ENCODE results near the gene LRP8. TPM values are rescaled to one million over a fixed set of nuclear protein-coding genes. Genes with fewer than 3 reads are reported as not detected.

LRP8 gene
- total and polyA plus RNA-seq, 2 of the 13 experiments (the other 11 are each of a cell fraction or from before 2014, with no cell fraction given) = 17.3 to 17.4 TPM

GRCh38 chr1:53326088-53326597 is 1.7 kb downstream of the LRP8 start (continued):
- TF ChIP-seq ZNF232 (CRISPR knock-in tag; IDR thresholded peaks at IDR 0.05; ENCODE audit: borderline replicate concordance) (peak; percentile 53; the same call in 1 of the 2 replicates), GMEB1 (CRISPR knock-in tag; IDR thresholded peaks at IDR 0.05; ENCODE audit: borderline replicate concordance) (peak; percentile 40; the same call in 1 of the 2 replicates), THAP11 (CRISPR knock-in tag; IDR thresholded peaks at IDR 0.05) (0 out of 2 replicates have a peak, but pooled peaks have one; percentile 5), HBP1 (CRISPR knock-in tag; IDR thresholded peaks at IDR 0.05; ENCODE audit: low read depth) (peak; percentile 100), ZMYM4 (CRISPR knock-in tag; IDR thresholded peaks at IDR 0.05) (no peak), MXD4 (CRISPR knock-in tag; IDR thresholded peaks at IDR 0.05) (0 out of 2 replicates have a peak, but pooled peaks have one; percentile 70), ZNF382 (CRISPR knock-in tag; IDR thresholded peaks at IDR 0.05; ENCODE audit: borderline replicate concordance) (no peak), ZNF773 (CRISPR knock-in tag; IDR thresholded peaks at IDR 0.05; ENCODE audit: borderline replicate concordance) (no peak), HOXA5 (CRISPR knock-in tag; IDR thresholded peaks at IDR 0.05) (no peak), MED1 (CRISPR knock-in tag; IDR thresholded peaks at IDR 0.05) (peak; percentile 46; the same call in 1 of the 2 replicates), ZFX (CRISPR knock-in tag; IDR thresholded peaks at IDR 0.05; ENCODE audit: low read depth) (peak; percentile 51; the same call in 1 of the 2 replicates)
- TF ChIP-seq, protein P1, sequence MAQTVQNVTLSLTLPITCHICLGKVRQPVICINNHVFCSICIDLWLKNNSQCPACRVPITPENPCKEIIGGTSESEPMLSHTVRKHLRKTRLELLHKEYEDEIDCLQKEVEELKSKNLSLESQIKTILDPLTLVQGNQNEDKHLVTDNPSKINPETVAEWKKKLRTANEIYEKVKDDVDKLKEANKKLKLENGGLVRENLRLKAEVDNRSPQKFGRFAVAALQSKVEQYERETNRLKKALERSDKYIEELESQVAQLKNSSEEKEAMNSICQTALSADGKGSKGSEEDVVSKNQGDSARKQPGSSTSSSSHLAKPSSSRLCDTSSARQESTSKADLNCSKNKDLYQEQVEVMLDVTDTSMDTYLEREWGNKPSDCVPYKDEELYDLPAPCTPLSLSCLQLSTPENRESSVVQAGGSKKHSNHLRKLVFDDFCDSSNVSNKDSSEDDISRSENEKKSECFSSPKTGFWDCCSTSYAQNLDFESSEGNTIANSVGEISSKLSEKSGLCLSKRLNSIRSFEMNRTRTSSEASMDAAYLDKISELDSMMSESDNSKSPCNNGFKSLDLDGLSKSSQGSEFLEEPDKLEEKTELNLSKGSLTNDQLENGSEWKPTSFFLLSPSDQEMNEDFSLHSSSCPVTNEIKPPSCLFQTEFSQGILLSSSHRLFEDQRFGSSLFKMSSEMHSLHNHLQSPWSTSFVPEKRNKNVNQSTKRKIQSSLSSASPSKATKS (CRISPR knock-in tag; IDR thresholded peaks at IDR 0.05) = no peak; the same call in 1 of the 2 replicates
- TF ChIP-seq, protein P2, sequence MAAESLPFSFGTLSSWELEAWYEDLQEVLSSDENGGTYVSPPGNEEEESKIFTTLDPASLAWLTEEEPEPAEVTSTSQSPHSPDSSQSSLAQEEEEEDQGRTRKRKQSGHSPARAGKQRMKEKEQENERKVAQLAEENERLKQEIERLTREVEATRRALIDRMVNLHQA (CRISPR knock-in tag; IDR thresholded peaks at IDR 0.05) = no peak
- TF ChIP-seq, protein P3, sequence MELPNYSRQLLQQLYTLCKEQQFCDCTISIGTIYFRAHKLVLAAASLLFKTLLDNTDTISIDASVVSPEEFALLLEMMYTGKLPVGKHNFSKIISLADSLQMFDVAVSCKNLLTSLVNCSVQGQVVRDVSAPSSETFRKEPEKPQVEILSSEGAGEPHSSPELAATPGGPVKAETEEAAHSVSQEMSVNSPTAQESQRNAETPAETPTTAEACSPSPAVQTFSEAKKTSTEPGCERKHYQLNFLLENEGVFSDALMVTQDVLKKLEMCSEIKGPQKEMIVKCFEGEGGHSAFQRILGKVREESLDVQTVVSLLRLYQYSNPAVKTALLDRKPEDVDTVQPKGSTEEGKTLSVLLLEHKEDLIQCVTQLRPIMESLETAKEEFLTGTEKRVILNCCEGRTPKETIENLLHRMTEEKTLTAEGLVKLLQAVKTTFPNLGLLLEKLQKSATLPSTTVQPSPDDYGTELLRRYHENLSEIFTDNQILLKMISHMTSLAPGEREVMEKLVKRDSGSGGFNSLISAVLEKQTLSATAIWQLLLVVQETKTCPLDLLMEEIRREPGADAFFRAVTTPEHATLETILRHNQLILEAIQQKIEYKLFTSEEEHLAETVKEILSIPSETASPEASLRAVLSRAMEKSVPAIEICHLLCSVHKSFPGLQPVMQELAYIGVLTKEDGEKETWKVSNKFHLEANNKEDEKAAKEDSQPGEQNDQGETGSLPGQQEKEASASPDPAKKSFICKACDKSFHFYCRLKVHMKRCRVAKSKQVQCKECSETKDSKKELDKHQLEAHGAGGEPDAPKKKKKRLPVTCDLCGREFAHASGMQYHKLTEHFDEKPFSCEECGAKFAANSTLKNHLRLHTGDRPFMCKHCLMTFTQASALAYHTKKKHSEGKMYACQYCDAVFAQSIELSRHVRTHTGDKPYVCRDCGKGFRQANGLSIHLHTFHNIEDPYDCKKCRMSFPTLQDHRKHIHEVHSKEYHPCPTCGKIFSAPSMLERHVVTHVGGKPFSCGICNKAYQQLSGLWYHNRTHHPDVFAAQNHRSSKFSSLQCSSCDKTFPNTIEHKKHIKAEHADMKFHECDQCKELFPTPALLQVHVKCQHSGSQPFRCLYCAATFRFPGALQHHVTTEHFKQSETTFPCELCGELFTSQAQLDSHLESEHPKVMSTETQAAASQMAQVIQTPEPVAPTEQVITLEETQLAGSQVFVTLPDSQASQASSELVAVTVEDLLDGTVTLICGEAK (IDR thresholded peaks at IDR 0.05) = no peak
- TF ChIP-seq, protein P3 (CRISPR knock-in tag; IDR thresholded peaks at IDR 0.05) = 0 out of 2 replicates have a peak, but pooled peaks have one; percentile 7
